HG02763 (cell line): ENCODE results near the gene KLF13.

ENCODE experiments used
- ATAC-seq: cut with Tn5 transposase; IDR thresholded peaks from one replicate; pipeline ENCODE4 v1.9.1; 2021; ENCODE audit warnings: mild to moderate bottlenecking, moderate library complexity; ENCODE audit not compliant: unreplicated experiment

KLF13 gene

DNA sequence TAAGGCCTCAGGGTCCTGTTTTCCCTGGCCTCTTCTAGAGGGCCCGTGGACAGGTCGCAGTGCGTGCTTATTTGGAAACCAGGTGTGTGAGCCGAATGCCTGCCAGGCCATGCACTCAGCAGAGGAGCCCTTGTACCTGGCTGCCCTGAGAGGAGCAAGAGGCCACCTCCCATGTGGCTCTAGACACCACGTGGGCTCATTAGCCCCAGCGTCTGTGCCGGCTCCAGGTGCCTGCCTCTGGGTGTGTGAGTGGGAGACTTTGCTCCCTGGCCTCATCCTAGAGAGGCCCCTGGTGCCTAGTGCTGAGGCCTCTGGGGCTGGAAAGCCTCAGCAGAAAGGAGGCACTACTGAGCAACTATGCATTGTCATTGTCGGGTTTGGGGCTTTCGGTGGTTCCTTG is 50.4 kb downstream of the KLF13 start:
- no peak for ATAC-seq

GRCh38 chr15:31378363-31378903 is 51.8 kb downstream of the KLF13 start:
- ATAC-seq, result no peak

GRCh38 chr15:31379042-31379441 is 52.4 kb downstream of the KLF13 start:
- no peak for ATAC-seq

- no peak for ATAC-seq
Measured at GRCh38 chr15:31379577-31379976, 52.9 kb downstream of the KLF13 start.

- no peak for ATAC-seq
Measured at GRCh38 chr15:31381801-31382712, 55.4 kb downstream of the KLF13 start.

DNA sequence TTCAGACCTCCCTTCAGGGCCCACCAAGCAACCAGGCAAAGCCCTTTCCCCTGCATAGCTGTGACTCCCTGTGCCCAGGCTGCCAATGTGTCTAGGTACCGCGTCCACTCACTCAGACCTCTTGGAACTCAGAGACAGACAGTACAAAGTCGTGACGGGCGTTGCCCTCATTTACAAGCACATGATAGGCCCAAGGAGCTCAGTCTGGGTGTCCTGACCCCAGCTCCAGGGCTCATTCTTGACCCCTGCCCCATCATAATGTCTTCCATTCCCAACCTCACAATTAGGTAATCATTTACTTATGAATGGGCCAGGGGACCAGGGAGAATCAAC is 56.0 kb downstream of the KLF13 start:
- ATAC-seq, result no peak

DNA sequence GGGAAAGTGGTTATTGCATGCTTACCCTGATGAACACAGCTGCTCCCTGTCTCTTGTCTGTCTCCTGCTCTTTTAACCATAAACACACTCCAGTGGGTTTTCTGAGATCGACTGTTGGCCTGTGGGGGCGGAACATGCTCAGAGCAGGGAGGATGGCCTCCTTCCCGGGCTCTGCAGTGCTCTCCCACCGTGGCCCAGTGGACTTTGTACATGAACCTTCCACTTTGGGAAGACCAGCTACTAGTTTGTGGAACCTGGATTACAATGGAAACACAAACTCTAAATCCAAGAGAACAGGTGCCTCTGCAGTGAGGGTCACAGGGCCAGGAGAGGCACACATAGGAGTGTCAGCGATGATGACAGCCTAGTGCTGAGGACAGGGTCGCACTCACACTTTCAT is 56.5 kb downstream of the KLF13 start:
- ATAC-seq, result no peak

- no peak for ATAC-seq
Measured at GRCh38 chr15:31384568-31384967, 57.9 kb downstream of the KLF13 start.

- no peak for ATAC-seq
Measured at GRCh38 chr15:31385736-31386135, 59.1 kb downstream of the KLF13 start.

- ATAC-seq, result no peak
Measured at GRCh38 chr15:31387092-31387478, 60.5 kb downstream of the KLF13 start.

DNA sequence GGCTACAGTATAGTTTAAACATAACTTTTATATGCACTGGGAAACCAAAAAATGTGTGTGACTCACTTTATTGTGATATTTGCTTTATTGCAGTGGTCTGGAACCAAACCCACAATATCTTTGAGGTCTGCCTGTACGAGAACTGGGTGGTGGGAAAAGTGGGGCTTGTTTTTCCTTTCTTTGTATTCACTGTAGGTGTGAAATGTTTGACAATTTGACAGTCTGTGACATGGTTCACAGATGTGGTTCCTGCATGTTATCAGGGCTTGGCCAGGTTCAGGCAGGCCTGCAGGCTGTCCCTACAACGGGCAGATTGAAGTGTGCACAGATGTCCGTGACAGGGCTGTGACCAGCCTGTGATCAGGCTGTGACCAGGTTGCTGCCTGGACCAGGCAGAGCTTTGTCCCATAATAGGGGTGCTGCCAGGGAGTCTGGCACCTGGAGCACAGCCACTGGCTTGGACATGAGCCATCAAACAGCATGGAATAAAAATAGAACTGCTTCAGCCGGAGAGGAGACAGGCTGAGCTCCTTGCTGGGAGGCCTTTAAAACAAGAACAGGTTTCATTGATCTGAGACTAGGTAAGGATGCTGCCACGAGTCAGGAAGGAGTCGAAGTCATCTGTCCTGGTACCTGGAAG is 61.0 kb downstream of the KLF13 start:
- ATAC-seq, result no peak

GRCh38 chr15:31389576-31389975 is 62.9 kb downstream of the KLF13 start:
- no peak for ATAC-seq

GRCh38 chr15:31390029-31390428 is 63.4 kb downstream of the KLF13 start:
- no peak for ATAC-seq

DNA sequence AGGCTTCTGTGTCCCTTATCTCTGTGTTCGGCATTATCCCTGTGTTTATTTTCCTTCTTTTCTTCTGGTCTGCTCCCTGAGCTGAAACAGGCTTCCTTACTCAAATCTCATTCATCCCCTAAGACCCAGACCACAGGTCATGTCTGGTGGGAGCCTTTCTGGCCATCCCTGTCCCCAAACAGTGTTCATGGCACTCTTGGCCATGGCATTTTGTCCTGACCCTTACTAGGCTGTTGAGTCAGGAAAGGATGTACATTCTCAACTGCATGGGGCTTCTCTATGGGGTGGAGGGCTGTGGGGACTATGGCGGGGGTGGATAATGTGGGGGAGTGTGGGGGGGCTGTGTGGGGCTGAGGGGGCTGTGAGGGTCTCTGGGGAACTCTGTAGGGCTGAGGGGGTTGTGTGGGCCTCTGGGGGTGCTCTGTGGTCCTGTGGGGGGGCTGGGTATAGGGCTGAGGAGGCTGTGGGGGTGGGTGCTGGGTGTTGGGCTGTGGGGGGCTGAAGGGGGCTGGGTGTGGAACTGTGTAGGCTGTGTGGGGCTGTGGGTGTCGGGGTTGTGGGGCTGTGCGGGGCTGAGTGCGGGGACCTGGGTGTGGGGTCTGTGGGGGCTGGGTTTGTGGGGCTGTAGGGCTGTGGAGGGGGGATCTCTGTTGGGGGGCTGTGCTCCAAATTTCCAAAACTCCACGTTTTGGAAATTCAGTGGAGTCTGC is 64.3 kb downstream of the KLF13 start:
- ATAC-seq, result no peak

- ATAC-seq, result peak; percentile 89
Measured at GRCh38 chr15:31391687-31392671, 65.3 kb downstream of the KLF13 start.

- peak; percentile 20 for ATAC-seq
Measured at GRCh38 chr15:31392761-31393401, 66.2 kb downstream of the KLF13 start.

- no peak for ATAC-seq
Measured at GRCh38 chr15:31393444-31394091, 66.9 kb downstream of the KLF13 start.

- ATAC-seq, result no peak
Measured at GRCh38 chr15:31396881-31397560, 70.4 kb downstream of the KLF13 start.
